Right lobe of liver (tissue), 4 donors: ENCODE data around the gene UTS2R.

Experiments used
- CTCF ChIP-seq, 4 donors: fragments of 200-600 bp in 3 of 4; fragments of 450-650 bp in 1 of 4; IDR thresholded peaks; one replicate each; pipeline versions ENCODE4 v1.5.1 to v1.8.0; 2016 to 2022; ENCODE audit warnings: antibody characterized with exemption in 4 of 4, mild to moderate bottlenecking in 2 of 4
- POLR2A ChIP-seq: fragments of 450-650 bp; IDR thresholded peaks from one replicate; pipeline ENCODE4 v1.6.1; 2017; ENCODE audit warnings: antibody characterized with exemption, mild to moderate bottlenecking
- donor health status: DM: no; HTN: no; CAD: no.
- donor health status: DM: no; HTN: no; CAD: no.
- donor health status: DM: no; HTN: yes; CAD: no.

GRCh38 chr17:82387705-82388106 is 16.1 kb downstream of the UTS2R start:
- TF ChIP-seq POLR2A (no peak), CTCF (IDR thresholded peaks at IDR 0.05) (no peak)
